Liver (tissue), 9 donors: ENCODE results near the gene RFX8. TPM values are rescaled to one million over a fixed set of nuclear protein-coding genes. Genes with fewer than 3 reads are reported as not detected.
"Not testable (repeated sequence)": the region's sequence is repeated elsewhere in the genome, so short reads cannot be mapped to it uniquely, and the experiment has no call there.

Source experiments
- DNase-seq: peaks from one replicate; pipeline ENCODE4 v3.0.0-alpha.2; 2017; ENCODE audit warnings: low spot score
- H3K27ac ChIP-seq, 2 donors: one replicate each; pipeline ENCODE4 v1.7.0; 2013; ENCODE audit warnings: inconsistent platforms in 2 of 2, low read length in 2 of 2, control low read depth in 1 of 2, low read depth in 1 of 2, mild to moderate bottlenecking in 1 of 2
- H3K27me3 ChIP-seq, 4 donors: one replicate each; pipeline versions ENCODE4 v1.6.1 to v1.7.0; 2013; ENCODE audit warnings: low read length in 3 of 4, inconsistent platforms in 1 of 4, mild to moderate bottlenecking in 1 of 4, moderate library complexity in 1 of 4; ENCODE audit not compliant: control insufficient read depth in 4 of 4, insufficient read depth in 4 of 4
- H3K36me3 ChIP-seq, 4 donors: one replicate each; pipeline versions ENCODE4 v1.6.1 to v1.7.0; 2013; ENCODE audit warnings: low read length in 3 of 4, mild to moderate bottlenecking in 3 of 4, low read depth in 1 of 4, moderate library complexity in 1 of 4; ENCODE audit not compliant: control insufficient read depth in 4 of 4, insufficient read depth in 3 of 4
- H3K4me1 ChIP-seq, 4 donors: one replicate each; pipeline versions ENCODE4 v1.6.1 to v1.7.0; 2013; ENCODE audit warnings: low read length in 3 of 4, mild to moderate bottlenecking in 3 of 4, moderate library complexity in 1 of 4; ENCODE audit not compliant: control insufficient read depth in 4 of 4, insufficient read depth in 4 of 4
- H3K4me3 ChIP-seq, 3 donors: one replicate each; pipeline versions ENCODE4 v1.6.1 to v1.7.0; 2013; ENCODE audit warnings: low read length in 3 of 3, control low read depth in 1 of 3, low read depth in 1 of 3, mild to moderate bottlenecking in 1 of 3
- H3K9ac ChIP-seq, 2 donors: one replicate each; pipeline ENCODE4 v1.7.0; 2013; ENCODE audit warnings: low read length in 2 of 2, mild to moderate bottlenecking in 2 of 2, moderate library complexity in 2 of 2, control low read depth in 1 of 2, low read depth in 1 of 2
- H3K9me3 ChIP-seq, 4 donors: one replicate each; pipeline versions ENCODE4 v1.6.1 to v1.7.0; 2013; ENCODE audit warnings: low read length in 3 of 4; ENCODE audit not compliant: control insufficient read depth in 4 of 4
- ATF3 ChIP-seq: IDR thresholded peaks from 2 replicates; pipeline ENCODE4 v1.6.1; 2016; ENCODE audit warnings: antibody characterized with exemption
- FOXA1 ChIP-seq: IDR thresholded peaks from 2 replicates; pipeline ENCODE4 v1.6.1; 2016; ENCODE audit warnings: antibody characterized with exemption
- GABPA ChIP-seq, 2 donors: IDR thresholded peaks in 1 of 2; conservative IDR thresholded peaks in 1 of 2; 2 replicates each; pipeline ENCODE4 v1.6.1; 2016; ENCODE audit warnings: antibody characterized with exemption in 2 of 2, mild to moderate bottlenecking in 1 of 2, moderate library complexity in 1 of 2
- HNF4A ChIP-seq, 2 donors: conservative IDR thresholded peaks; 2 replicates each; pipeline ENCODE4 v1.6.1; 2016; ENCODE audit warnings: antibody characterized with exemption in 2 of 2, mild to moderate bottlenecking in 2 of 2
- HNF4G ChIP-seq: IDR thresholded peaks from 2 replicates; pipeline ENCODE4 v1.6.1; 2016; ENCODE audit warnings: antibody characterized with exemption
- JUND ChIP-seq, 2 donors: IDR thresholded peaks; 2 replicates each; pipeline ENCODE4 v1.6.1; 2016; ENCODE audit warnings: antibody characterized with exemption in 2 of 2
- NR2F2 ChIP-seq: IDR thresholded peaks from 2 replicates; pipeline ENCODE4 v1.6.1; 2016; ENCODE audit warnings: antibody characterized with exemption
- RXRA ChIP-seq, 2 donors: IDR thresholded peaks; 2 replicates each; pipeline ENCODE4 v1.6.1; 2017 to 2018; ENCODE audit warnings: antibody characterized with exemption in 2 of 2, mild to moderate bottlenecking in 1 of 2
- SP1 ChIP-seq: IDR thresholded peaks from 2 replicates; pipeline ENCODE4 v1.6.1; 2018; ENCODE audit warnings: antibody characterized with exemption, mild to moderate bottlenecking
- TAF1 ChIP-seq: conservative IDR thresholded peaks from 2 replicates; pipeline ENCODE4 v1.6.1; 2016; ENCODE audit warnings: antibody characterized with exemption, mild to moderate bottlenecking
- ZBTB33 ChIP-seq: IDR thresholded peaks from 2 replicates; pipeline ENCODE4 v1.6.1; 2016; ENCODE audit warnings: antibody characterized with exemption
- WGBS: extraction: QIAGEN DNeasy Blood & Tissue Kit; methylation state at CpG from one replicate; pipeline ENCODE4 v1.1.7; 2013; 5-methylcytosine and 5-hydroxymethylcytosine counted together
- polyA plus RNA-seq, 2 donors: library from polyadenylated mRNA; stranded (reverse) in 1 of 2; unstranded in 1 of 2; fragments of 200-250 nt in 1 of 2; fragments of >200 nt in 1 of 2; fragmentation: Nextera tagmentation in 1 of 2; extraction: Ambion mirVana in 1 of 2; gene quantifications; one replicate each; pipeline versions ENCODE4 v1.2.1 to v1.2.3, GENCODE V29; 2013 to 2015
- total RNA-seq, 2 donors: library from RNA; depleted of rRNA; stranded (reverse); fragments of >200 nt; gene quantifications; one replicate each; pipeline ENCODE4 v1.2.3, GENCODE V29; 2014
- TF ChIP-seq, protein P1 (sequence below): IDR thresholded peaks from 2 replicates; pipeline ENCODE4 v1.6.1; 2016; ENCODE audit warnings: antibody characterized with exemption, mild to moderate bottlenecking
- TF ChIP-seq, protein P2 (sequence below): IDR thresholded peaks from 2 replicates; pipeline ENCODE4 v1.6.1; 2016; ENCODE audit warnings: antibody characterized with exemption
- donor health status: healthy.
- donor health status: healthy.
- donor health status: healthy.
- donor health status: healthy.
- donor health status: healthy.

Gene RFX8
- total and polyA plus RNA-seq, 4 donors = 0.08 to 0.09 (median 0.09) TPM; not detected in 1

DNA sequence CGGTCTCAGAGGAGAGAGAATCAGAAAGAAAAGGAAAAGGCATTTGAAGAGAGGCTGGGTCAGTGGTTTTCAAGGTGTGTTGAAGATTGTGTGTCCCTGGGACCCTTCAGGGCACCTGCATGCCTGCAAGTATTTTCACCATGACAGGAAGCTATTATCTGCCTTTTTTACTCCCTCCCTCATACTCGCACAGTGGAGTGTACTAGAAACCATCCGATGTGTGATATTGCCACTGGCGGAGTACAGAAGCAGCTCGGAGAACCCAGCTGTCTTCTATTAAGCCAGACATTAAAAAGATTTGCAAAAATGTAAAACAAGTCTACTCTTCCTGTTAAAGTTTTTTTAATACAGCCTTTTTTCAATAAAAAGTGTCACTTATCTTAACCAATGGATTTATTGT is 33.7 kb upstream of the RFX8 start:
- peaks cover 0 to 3% (median 0%) of the 10 kb centered on the region in 4 donors for H3K27me3 ChIP-seq

DNA sequence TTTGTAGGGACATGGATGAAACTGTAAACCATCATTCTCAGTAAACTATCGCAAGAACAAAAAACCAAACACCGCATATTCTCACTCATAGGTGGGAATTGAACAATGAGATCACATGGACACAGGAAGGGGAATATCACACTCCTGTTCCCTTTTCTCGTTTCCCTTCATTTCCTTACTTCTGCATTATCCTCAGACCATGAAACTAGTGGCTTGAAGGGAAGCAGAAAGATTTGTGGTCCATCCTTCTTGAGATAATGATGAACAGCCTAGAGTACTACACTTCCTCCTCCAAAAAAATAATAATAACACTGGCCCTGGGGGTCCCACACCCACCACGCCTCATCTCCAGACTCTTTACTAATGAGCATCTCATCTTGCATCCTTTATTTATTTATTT is 30.4 kb upstream of the RFX8 start:
- not testable (repeated sequence) for H3K36me3 ChIP-seq, H3K27me3 ChIP-seq, H3K9ac ChIP-seq, H3K27ac ChIP-seq, H3K4me3 ChIP-seq, DNase-seq, H3K4me1 ChIP-seq, H3K9me3 ChIP-seq
- 90% methylated on average over 3 of the region's 4 CpGs for WGBS

More for the DNA sequence above, 33.7 kb upstream of the RFX8 start:
- Histone ChIP-seq H3K9ac (no peak overlapping the region), H3K4me1 (no peaks in the 10 kb centered on the region), H3K9me3 (no peaks in the 10 kb centered on the region), H3K36me3 (no peaks in the 10 kb centered on the region), H3K27ac (no peak overlapping the region), H3K4me3 (no peak overlapping the region)
- WGBS = 91% methylated on average over 5 of the region's 5 CpGs
- no peak for DNase-seq
- no peak for TF ChIP-seq ZBTB33
- TF ChIP-seq SP1 = no peak
- no peak for TF ChIP-seq HNF4G
- TF ChIP-seq, protein P1, sequence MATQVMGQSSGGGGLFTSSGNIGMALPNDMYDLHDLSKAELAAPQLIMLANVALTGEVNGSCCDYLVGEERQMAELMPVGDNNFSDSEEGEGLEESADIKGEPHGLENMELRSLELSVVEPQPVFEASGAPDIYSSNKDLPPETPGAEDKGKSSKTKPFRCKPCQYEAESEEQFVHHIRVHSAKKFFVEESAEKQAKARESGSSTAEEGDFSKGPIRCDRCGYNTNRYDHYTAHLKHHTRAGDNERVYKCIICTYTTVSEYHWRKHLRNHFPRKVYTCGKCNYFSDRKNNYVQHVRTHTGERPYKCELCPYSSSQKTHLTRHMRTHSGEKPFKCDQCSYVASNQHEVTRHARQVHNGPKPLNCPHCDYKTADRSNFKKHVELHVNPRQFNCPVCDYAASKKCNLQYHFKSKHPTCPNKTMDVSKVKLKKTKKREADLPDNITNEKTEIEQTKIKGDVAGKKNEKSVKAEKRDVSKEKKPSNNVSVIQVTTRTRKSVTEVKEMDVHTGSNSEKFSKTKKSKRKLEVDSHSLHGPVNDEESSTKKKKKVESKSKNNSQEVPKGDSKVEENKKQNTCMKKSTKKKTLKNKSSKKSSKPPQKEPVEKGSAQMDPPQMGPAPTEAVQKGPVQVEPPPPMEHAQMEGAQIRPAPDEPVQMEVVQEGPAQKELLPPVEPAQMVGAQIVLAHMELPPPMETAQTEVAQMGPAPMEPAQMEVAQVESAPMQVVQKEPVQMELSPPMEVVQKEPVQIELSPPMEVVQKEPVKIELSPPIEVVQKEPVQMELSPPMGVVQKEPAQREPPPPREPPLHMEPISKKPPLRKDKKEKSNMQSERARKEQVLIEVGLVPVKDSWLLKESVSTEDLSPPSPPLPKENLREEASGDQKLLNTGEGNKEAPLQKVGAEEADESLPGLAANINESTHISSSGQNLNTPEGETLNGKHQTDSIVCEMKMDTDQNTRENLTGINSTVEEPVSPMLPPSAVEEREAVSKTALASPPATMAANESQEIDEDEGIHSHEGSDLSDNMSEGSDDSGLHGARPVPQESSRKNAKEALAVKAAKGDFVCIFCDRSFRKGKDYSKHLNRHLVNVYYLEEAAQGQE = no peak
- TF ChIP-seq TAF1 = no peak
- TF ChIP-seq JUND (IDR thresholded peaks at IDR 0.05) = no peak
- no peak for TF ChIP-seq ATF3
- no peak for TF ChIP-seq RXRA (IDR thresholded peaks at IDR 0.05)

DNA sequence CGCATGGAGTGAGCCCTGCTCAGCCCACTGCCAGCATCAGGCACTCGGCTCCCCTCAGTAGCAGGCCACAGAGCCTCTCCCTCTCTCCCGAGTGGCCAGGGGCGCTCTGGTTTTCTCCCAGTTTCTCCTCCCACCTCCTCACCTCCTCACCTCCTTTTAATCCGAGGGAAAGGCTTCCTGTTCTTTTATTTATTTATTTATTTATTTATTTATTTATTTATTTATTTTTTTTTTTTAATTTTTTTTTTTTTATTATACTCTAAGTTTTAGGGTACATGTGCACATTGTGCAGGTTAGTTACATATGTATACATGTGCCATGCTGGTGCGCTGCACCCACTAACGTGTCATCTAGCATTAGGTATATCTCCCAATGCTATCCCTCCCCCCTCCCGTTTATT is 29.8 kb upstream of the RFX8 start:
- H3K9me3 ChIP-seq, H3K27me3 ChIP-seq, DNase-seq, H3K9ac ChIP-seq, H3K4me3 ChIP-seq, H3K27ac ChIP-seq, H3K36me3 ChIP-seq, H3K4me1 ChIP-seq: not testable (repeated sequence)
- 78% methylated on average over 8 of the region's 8 CpGs for WGBS

- H3K27ac ChIP-seq = no peak overlapping the region
- H3K4me3 ChIP-seq = no peak overlapping the region
- H3K9me3 ChIP-seq = no peaks in the 10 kb centered on the region
- 79% methylated on average over 5 of the region's 5 CpGs for WGBS
- no peaks in the 10 kb centered on the region for H3K27me3 ChIP-seq
- TF ChIP-seq NR2F2 (no peak), HNF4G (no peak), HNF4A (conservative IDR thresholded peaks at IDR 0.05) (no peak), TAF1 (no peak), RXRA (IDR thresholded peaks at IDR 0.05) (no peak), FOXA1 (no peak), GABPA (IDR thresholded peaks at IDR 0.05 in 1 of 2, conservative IDR thresholded peaks at IDR 0.05 in 1 of 2) (no peak)
- TF ChIP-seq, protein P2, sequence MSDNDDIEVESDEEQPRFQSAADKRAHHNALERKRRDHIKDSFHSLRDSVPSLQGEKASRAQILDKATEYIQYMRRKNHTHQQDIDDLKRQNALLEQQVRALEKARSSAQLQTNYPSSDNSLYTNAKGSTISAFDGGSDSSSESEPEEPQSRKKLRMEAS = no peak
- no peak for DNase-seq
- no peak overlapping the region for H3K9ac ChIP-seq
- H3K4me1 ChIP-seq = peaks cover 0 to 5% (median 2%) of the 10 kb centered on the region in 4 donors
- H3K36me3 ChIP-seq = no peaks in the 10 kb centered on the region
Measured at GRCh38 chr2:101502095-101502494, 27.2 kb upstream of the RFX8 start.
